GM18498 (cell line): Measurements from ENCODE around the gene CTRB1.
"Not testable (repeated sequence)": the region's sequence is repeated elsewhere in the genome, so short reads cannot be mapped to it uniquely, and the experiment has no call there.

Experiments used
- ATAC-seq: cut with Tn5 transposase; IDR thresholded peaks from one replicate; pipeline ENCODE4 v1.9.1; 2021; ENCODE audit warnings: mild to moderate bottlenecking, moderate library complexity; ENCODE audit not compliant: unreplicated experiment

CTRB1 gene

GRCh38 chr16:75203667-75204409 lies 14.9 kb upstream of the CTRB1 start:
- ATAC-seq = no peak

DNA sequence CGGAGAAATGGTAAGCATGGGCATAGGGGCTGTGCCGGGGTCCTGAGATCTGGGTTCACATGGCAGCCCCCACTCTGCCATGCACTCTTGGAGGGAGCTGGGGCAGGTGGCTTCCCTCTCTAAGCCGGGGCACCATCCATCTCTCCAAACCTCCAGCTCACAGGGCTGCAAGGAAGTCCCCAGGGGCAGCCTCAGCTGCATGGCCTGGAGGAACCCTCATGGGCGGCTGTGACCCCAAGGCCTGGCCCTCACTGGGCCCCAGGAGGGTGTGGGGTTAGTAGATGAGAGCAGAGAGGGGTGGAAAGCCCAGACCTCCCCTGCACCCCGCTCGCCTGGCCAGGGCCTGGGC lies 14.4 kb upstream of the CTRB1 start:
- no peak for ATAC-seq

GRCh38 chr16:75204905-75205304 lies 13.9 kb upstream of the CTRB1 start:
- ATAC-seq = not testable (repeated sequence)

- not testable (repeated sequence) for ATAC-seq
Observed at GRCh38 chr16:75205438-75205837, 13.3 kb upstream of the CTRB1 start.

DNA sequence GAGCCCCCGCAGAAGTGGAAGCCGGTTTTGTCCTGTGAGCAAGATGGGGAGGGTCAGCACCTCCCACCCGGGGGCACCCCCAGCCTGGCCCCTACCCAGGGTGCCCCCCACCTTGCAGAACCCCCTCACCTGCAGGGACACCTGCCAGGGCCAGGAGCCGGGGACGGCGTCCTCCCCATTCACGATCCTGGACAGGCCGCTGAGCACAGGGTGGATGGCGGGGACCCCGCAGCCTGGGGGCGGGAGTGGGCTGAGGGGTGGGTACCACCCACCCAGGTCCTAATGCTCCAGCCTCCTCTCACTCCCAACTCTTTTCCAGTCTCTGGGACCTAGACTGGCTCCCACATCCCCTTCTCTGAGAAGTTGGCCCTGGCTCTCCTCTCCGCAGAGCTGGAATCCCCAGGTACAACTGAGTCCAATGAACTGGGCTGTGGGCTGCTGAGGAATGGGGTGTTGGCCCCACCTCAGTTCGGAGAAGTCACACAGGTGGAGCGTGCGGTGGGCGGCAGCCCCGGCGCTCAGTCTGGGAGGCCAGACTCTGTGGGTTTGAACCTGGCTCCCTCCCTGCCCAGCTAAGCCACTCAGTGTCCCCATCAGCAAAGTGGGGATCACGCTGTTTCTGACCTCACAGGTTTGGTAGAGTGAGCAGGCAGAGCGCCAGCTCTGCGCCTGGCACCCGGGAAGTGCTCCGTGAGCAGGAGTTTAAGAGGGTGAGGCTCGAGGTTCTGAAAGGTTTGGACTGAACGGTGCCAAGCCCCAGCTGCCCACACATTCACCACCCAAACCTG lies 12.6 kb upstream of the CTRB1 start:
- not testable (repeated sequence) for ATAC-seq

DNA sequence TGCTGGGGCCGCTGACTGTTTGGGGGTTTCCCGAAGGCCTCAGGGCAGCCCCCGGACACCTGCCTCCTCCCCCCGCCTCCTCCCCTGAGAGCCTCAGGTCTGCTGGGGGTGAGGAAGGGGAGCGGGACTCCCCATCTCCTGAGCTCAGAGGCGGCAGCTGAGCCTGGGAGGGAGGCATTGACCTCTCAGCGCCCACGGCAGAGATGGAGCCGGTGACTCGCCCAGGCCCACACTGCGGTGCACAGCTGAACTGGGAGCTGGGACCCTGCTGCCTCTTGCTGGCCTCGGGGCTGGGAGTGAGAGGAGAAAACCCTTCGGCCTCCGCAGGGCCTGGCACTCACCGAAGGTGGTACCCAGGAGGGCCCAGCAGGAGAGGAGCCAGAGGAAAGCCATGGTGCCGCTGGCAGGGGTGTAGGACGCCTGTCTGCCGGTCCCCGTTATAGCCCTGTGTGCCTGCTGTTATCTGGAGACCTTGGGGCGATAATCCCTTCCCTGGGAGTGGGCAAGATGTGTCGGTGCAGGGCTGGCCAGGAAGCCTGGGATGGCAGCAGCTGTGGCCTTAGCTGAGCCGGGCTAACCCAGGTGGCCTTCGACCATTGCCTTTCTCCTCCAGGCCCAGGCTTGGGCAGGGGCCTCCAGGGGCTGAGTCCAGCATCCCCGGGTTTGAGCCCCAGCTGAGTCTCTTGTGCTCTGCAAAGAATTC lies 11.9 kb upstream of the CTRB1 start, which contains the start of gene CTRB2:
Gene CTRB2, minus strand, starts transcription at position 413 of the 703 bp plus-strand sequence. Its CDS starts 20 bp downstream, at position 393.
- ATAC-seq = no peak

DNA sequence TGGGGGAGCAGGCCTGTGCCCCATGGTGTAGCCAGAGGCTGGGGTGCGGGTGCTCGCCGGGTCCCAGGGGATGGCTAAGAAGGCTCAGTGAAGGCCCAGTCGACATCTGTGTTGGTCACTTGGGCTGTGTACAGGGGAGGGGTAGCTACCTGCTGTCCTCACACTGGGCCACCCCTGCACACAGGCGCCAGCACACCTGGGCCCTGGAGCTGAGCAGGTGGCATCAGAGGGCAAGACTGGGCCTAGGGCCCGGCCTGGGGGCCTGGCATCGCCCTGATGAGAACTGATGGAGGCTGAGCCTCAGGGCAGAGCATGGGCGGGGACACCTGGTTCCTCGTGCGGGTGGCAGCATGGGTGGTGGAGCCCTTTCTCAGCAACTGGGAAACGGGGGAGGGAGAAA lies 11.0 kb upstream of the CTRB1 start:
- no peak for ATAC-seq

- ATAC-seq = no peak
Observed at GRCh38 chr16:75208242-75208825, 10.5 kb upstream of the CTRB1 start.

DNA sequence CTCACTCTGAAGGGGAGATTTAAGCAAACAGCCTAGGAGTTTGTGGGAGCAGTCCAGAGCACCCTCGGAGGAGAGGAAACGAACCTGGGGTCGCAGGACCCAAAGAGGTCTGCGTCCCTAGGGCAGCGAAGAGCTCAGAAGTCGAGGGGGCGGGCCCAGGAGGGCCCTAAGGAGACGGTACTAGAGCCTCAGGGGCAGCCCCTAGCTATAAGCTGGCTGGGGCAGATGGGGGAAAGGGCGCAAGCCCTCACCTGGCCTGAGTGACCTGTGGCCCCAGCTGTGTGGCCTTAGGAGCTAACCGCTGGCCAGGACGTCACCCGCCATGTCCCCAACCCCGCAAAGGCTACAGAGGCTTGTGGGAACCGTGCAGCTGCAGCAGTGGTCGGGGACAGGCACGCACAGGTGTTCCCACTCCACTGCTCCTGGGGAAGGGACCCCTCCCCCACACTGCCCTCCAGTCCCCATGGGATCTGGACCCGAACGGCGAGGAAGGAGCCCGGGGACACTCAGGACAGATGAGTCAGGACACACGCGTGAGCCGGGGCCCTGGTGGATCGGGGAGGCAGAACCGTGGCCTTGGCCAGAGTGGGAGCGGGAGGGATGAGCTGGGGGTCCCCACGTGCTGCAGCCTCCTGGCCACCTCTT lies 9.8 kb upstream of the CTRB1 start:
- no peak for ATAC-seq

DNA sequence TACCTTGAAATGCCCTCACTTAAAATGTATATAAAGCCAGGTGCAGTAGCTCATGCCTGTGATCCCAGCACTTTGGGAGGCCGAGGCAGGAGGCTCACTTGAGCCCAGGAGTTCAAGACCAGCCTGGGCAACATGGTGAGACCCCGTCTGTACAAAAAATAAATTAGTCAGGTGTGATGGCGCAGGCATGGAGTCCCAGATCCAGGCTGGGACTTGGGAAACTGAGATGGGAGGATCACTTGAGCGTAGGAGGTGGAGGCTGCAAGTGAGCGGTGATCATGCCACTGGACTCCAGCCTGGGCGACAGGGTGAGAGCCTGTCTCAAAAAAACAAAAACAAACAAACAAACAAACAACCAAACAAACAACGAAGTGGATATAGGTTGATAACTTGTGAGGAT lies 9.3 kb upstream of the CTRB1 start:
- ATAC-seq = not testable (repeated sequence)

- ATAC-seq = no peak
Observed at GRCh38 chr16:75209944-75210343, 8.8 kb upstream of the CTRB1 start.

DNA sequence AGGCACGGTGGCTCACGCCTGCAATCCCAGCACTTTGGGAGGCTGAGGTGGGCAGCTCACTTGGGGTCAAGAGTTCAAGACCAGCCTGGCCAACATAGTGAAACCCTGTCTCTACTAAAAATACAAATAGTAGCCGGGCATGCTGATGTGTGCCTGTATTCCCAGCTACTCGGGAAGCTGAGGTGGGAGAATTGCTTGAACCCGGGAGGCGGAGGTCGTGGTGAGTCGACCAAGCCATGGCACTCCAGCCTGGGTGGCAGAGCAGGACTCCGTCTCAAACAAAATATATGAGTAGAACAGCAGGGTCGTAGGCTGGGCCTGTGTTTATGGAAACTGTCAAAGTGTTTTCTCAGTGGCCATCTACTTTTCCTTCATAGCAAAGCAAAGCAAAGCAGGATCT lies 7.5 kb upstream of the CTRB1 start:
- not testable (repeated sequence) for ATAC-seq

DNA sequence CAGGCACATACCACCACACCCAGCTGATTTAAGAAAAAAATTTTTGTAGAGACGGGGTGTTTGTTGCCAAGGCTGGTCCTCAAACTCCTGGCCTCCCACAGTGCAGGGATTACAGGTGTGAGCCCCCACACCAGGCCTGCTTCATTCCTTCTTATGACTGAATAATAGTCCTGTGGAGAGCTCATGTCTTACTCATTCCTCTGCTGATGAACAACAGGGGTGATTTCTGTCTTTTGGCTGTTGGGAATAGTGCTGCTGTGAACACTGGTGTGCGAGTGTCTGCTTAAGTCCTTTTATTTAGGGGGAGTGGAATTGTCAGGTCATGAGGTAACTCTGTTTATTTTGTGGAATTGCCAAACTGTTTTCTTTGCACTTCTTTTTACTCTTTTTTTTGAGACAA lies 2.7 kb upstream of the CTRB1 start:
- no peak for ATAC-seq

DNA sequence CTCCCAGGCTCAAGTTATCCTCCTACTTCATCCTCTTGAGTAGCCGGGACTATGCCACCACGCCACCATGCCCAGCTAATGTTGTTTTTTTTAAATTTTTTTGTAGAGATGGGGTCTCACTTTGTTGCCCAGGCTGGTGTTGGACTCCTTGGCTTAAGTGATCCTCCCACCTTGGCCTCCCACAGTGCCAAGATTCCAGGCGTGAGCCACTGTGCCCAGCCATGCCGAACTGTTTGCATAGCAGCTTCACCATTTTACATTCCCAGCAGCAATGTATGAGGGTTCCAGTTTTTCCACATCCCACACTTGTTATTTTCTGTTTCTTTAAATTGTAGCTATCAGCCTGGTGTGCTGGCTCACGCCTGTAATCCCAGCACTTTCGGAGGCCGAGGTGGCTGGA lies 2.2 kb upstream of the CTRB1 start:
- ATAC-seq = no peak

- no peak for ATAC-seq
Observed at GRCh38 chr16:75217389-75217851, 1.4 kb upstream of the CTRB1 start.

DNA sequence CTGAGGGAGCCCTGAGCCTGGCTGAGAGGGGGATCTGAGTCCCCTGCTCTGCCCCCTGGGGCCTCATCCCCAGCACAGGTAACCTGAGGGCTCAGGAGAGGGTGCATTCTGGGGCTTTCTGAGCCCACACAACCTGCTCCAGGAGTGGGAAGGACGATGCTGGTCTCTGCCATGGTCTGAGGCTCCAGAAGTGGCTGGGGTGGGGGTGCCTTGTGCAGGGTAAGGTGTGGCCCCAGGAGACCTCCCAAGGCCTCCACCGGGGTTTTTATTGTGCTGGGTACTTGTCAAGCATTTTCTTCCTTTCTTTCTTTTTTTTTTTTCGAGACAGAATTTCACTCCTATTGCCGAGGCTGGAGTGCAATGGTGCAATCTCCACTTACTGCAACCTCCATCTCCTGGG lies 300 bp downstream of the CTRB1 start:
- ATAC-seq = no peak

- no peak for ATAC-seq
Observed at GRCh38 chr16:75219838-75220237, 1.1 kb downstream of the CTRB1 start.

DNA sequence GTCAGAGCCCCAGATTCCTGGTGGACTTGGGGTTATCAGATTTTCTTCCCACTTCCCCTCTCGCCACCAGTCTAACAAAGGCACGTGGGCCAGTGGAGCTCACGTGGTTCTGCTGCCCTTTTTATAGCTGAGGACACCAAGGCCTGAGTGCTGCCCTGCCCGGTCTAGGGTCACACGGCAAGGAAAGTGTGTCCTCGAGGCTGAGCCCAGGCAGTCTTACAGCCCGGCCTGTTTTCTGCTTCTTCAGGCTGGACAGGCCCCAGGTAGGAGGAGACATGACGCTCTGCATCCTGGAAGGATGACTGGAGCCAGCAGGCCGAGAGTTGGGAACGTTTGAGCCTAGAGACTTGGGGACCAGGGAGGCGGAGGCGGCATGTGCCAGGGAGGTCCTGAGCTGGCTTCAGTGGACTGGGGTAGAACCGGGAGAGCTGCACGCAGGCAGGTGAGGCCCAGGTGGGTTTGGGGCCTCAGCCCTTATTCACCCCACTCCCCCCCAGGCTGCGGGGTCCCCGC lies 3.5 kb downstream of the CTRB1 start:
- ATAC-seq = no peak

- not testable (repeated sequence) for ATAC-seq
Observed at GRCh38 chr16:75223129-75223528, 4.3 kb downstream of the CTRB1 start.

DNA sequence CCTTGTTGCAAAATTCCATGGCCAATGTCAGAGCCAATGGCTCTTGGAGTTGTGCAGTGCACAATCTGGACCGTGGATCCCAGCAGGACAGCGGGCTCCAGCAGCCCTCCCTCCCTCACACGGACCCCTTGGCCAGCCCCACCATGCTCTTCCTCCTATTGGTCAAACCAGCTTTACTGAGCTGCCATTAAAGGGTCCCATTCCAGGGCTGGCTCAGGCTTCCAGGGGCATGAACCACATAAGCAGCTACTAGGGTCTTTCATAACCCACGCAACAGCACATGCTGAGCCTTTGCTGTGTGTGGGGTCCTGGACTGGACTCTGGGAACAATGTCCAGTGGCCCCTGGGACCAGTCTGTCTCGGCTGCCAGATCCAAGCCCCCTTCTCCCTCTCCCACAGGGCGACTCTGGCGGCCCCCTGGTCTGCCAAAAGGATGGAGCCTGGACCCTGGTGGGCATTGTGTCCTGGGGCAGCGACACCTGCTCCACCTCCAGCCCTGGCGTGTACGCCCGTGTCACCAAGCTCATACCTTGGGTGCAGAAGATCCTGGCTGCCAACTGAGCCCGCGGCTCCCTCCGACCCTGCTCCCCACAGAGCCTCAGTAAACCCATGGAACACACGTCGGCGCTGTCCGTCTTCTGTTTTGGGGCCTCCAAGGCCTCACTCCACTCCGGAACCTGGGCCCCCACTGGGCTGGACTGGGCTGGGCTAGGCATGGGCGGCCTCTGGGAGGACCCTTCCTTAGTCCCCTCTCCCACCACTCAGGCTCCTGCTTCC lies 5.7 kb downstream of the CTRB1 start:
- ATAC-seq = no peak
